HepG2 (cell line): Measurements from ENCODE around the gene PHACTR3. TPM values are rescaled to one million over a fixed set of nuclear protein-coding genes. Genes with fewer than 3 reads are reported as not detected.

Source experiments
- ATAC-seq: fragments of 200-7000 bp; cut with Tn5 transposase; 3 replicates; pipeline ENCODE4 v1.9.1; 2020; ENCODE audit warnings: mild to moderate bottlenecking, moderate library complexity
- BruUV-seq: library from RNA; stranded (reverse); fragments of 400-500 nt; replicated peaks from 2 replicates; lab custom pipeline; 2021; lab: Mats Ljungman, UMichigan
- CTCF ChIA-PET: fragments of 300-600 bp; formaldehyde crosslinking; extraction: SDS; loops from one replicate; lab custom pipeline; 2021; ENCODE audit warnings: low total read pairs, inconsistent platforms, low intra/inter-chr PET ratio; lab: Yijun Ruan, JAX
- POLR2A ChIA-PET: fragments of 350-600 bp; sonication (Branson Sonifier 250); formaldehyde crosslinking; loops from one replicate; lab custom pipeline; 2020; ENCODE audit warnings: antibody characterized with exemption, inconsistent platforms; lab: Yijun Ruan, JAX
- DNase-seq: peaks from one replicate; pipeline ENCODE4 v3.0.0-alpha.2; 2015; ENCODE audit warnings: low spot score
- FAIRE-seq: peaks from 3 replicates; lab custom pipeline; 2011; peaks lifted over from hg19 to GRCh38; lab: Jason Lieb, UNC
- H2AFZ ChIP-seq: one replicate; pipeline ENCODE4 v1.6.1; 2011; ENCODE audit warnings: low read length, inconsistent platforms
- H3K27ac ChIP-seq: fragments of 300-600 bp; 3 replicates; pipeline ENCODE4 v1.8.0; 2011; ENCODE audit warnings: mixed run types, mild to moderate bottlenecking, mixed read lengths, low read length, inconsistent platforms; ENCODE audit not compliant: insufficient read depth; ENCODE audit errors: extremely low read length
- H3K27me3 ChIP-seq, 2 experiments: fragments of 200-600 bp in 1 of 2; 2 replicates in 1 of 2; 3 replicates in 1 of 2; pipeline versions ENCODE4 v1.6.0 to v1.8.0; 2011; ENCODE audit warnings: low read length in 2 of 2, mild to moderate bottlenecking in 2 of 2, moderate library complexity in 2 of 2, inconsistent platforms in 1 of 2; ENCODE audit not compliant: insufficient read depth in 2 of 2, control insufficient read depth in 1 of 2
- H3K36me3 ChIP-seq, 2 experiments: fragments of 200-600 bp in 1 of 2; replicated peaks in 1 of 2; 2 replicates in 1 of 2; 3 replicates in 1 of 2; pipeline versions ENCODE4 v1.5.1 to v1.8.0; 2011; ENCODE audit warnings: low read length in 2 of 2, inconsistent platforms in 1 of 2; ENCODE audit not compliant: insufficient read depth in 2 of 2, control insufficient read depth in 1 of 2
- H3K4me1 ChIP-seq: 2 replicates; pipeline ENCODE4 v1.5.1; 2012; ENCODE audit warnings: low read length, inconsistent platforms; ENCODE audit not compliant: insufficient read depth
- H3K4me2 ChIP-seq: 2 replicates; pipeline ENCODE4 v1.6.0; 2011; ENCODE audit warnings: low read depth, low read length, inconsistent platforms
- H3K4me3 ChIP-seq, 3 experiments: fragments of 200-600 bp in 1 of 3; sonication (generic), shearing (Covaris generic) in 1 of 3; replicated peaks in 1 of 3; 2 replicates each; pipeline ENCODE4 v1.5.1; 2011 to 2016; ENCODE audit warnings: low read length in 3 of 3, inconsistent platforms in 2 of 3, low read depth in 2 of 3, mild to moderate bottlenecking in 2 of 3, control low read depth in 1 of 3, mixed read lengths in 1 of 3; ENCODE audit not compliant: insufficient read depth in 1 of 3
- H3K79me2 ChIP-seq: one replicate; pipeline ENCODE4 v1.6.1; 2011; ENCODE audit warnings: low read length, inconsistent platforms; ENCODE audit not compliant: insufficient read depth
- H3K9ac ChIP-seq: 2 replicates; pipeline ENCODE4 v1.6.0; 2011; ENCODE audit warnings: mild to moderate bottlenecking, low read depth, low read length, inconsistent platforms; ENCODE audit not compliant: insufficient read depth
- H3K9me3 ChIP-seq: 2 replicates; pipeline ENCODE4 v1.5.1; 2012; ENCODE audit warnings: mild to moderate bottlenecking, low read length
- H4K20me1 ChIP-seq: 2 replicates; pipeline ENCODE4 v1.6.0; 2011; ENCODE audit warnings: inconsistent platforms, mild to moderate bottlenecking, low read length, moderate library complexity; ENCODE audit not compliant: insufficient read depth
- CENPX ChIP-seq: sonication (generic); formaldehyde crosslinking; IDR thresholded peaks from 2 replicates; pipeline ENCODE4 v1.9.0; 2021; ENCODE audit warnings: mild to moderate bottlenecking, missing genetic modification reagents, moderate library complexity
- FOXC1 ChIP-seq: sonication (generic); formaldehyde crosslinking; IDR thresholded peaks from 2 replicates; pipeline ENCODE4 v1.8.0; 2022; ENCODE audit warnings: mild to moderate bottlenecking, missing genetic modification reagents, borderline replicate concordance
- GRHL1 ChIP-seq: sonication (generic); formaldehyde crosslinking; conservative IDR thresholded peaks from 2 replicates; pipeline ENCODE4 v1.8.0; 2022; ENCODE audit warnings: missing genetic modification reagents
- HMG20B ChIP-seq: conservative IDR thresholded peaks from 2 replicates; pipeline ENCODE4 v1.6.1; 2016; ENCODE audit warnings: missing genetic modification reagents, missing compliant biosample characterization
- KAT2B ChIP-seq: fragments of 150-350 bp; IDR thresholded peaks from 2 replicates; pipeline ENCODE4 v1.6.1; 2014; ENCODE audit warnings: low read depth, low read length, borderline replicate concordance
- MYNN ChIP-seq: sonication (generic); formaldehyde crosslinking; IDR thresholded peaks from 2 replicates; pipeline ENCODE4 v1.4.0; 2020; ENCODE audit warnings: mild to moderate bottlenecking, low read depth, missing genetic modification reagents
- NRL ChIP-seq: sonication (generic); formaldehyde crosslinking; IDR thresholded peaks from 2 replicates; pipeline ENCODE4 v1.5.0; 2020; ENCODE audit warnings: missing genetic modification reagents, mild to moderate bottlenecking, moderate library complexity, borderline replicate concordance
- ZBTB21 ChIP-seq: sonication (generic); formaldehyde crosslinking; IDR thresholded peaks from 2 replicates; pipeline ENCODE4 v1.4.0; 2020; ENCODE audit warnings: missing genetic modification reagents
- ZNF124 ChIP-seq: sonication (generic); formaldehyde crosslinking; IDR thresholded peaks from 2 replicates; pipeline ENCODE4 v1.4.0; 2020; ENCODE audit warnings: missing genetic modification reagents
- ZNF460 ChIP-seq: sonication (generic); formaldehyde crosslinking; IDR thresholded peaks from 2 replicates; pipeline ENCODE4 v1.5.1; 2020; ENCODE audit warnings: missing genetic modification reagents, mild to moderate bottlenecking, borderline replicate concordance
- ZXDC ChIP-seq: sonication (generic); formaldehyde crosslinking; IDR thresholded peaks from 2 replicates; pipeline ENCODE4 v1.5.0; 2020; ENCODE audit warnings: mild to moderate bottlenecking, missing genetic modification reagents
- WGBS: methylation state at CpG from one replicate; pipeline ENCODE4 v1.1.6; 2017; ENCODE audit warnings: low lambda C conversion rate; 5-methylcytosine and 5-hydroxymethylcytosine counted together
- in situ Hi-C: cut with HindIII; loops from 2 replicates; pipeline ENCODE4 v1.10.0; 2017; ENCODE audit warnings: low pct_unique_long_range_greater_than_20kb; ENCODE audit not compliant: extremely low pct_ligation_motif_present
- intact Hi-C: fragments of 100-400 bp; cut with micrococcal nuclease; formaldehyde crosslinking; loops from one replicate; pipeline ENCODE4 v1.10.0; 2022; ENCODE audit not compliant: unreplicated experiment
- polyA plus RNA-seq, 8 experiments: library from polyadenylated mRNA; depleted of rRNA in 3 of 8; stranded (reverse) in 7 of 8; unstranded in 1 of 8; fragments of >200 nt; fragmentation: Illumina TruSeq in 4 of 8; extraction: Trizol in 4 of 8; gene quantifications; 2 replicates each; pipeline versions ENCODE4 v1.2.1 to v1.2.3, GENCODE V29; 2011 to 2016; ENCODE audit warnings: low read depth in 4 of 8, missing spikeins in 1 of 8, mixed read lengths in 1 of 8; ENCODE audit not compliant: insufficient read depth in 1 of 8
- total RNA-seq, 5 experiments: library from RNA; depleted of rRNA; stranded (reverse); fragments of >200 nt; fragmentation: Illumina TruSeq; extraction: Trizol; gene quantifications; 2 replicates each; pipeline ENCODE4 v1.2.3, GENCODE V29; 2016; ENCODE audit warnings: low read depth in 1 of 5

Gene PHACTR3
- total and polyA plus RNA-seq, 2 of the 13 experiments (the other 11 are each of a cell fraction or from before 2014, with no cell fraction given) = not detected

GRCh38 chr20:59602546-59603080, 1.7 kb upstream of the PHACTR3 start:
- no peak for DNase-seq
- no peak for ATAC-seq
- Histone ChIP-seq H3K27ac (no peak overlapping the region), H3K36me3 (no peaks in the 10 kb centered on the region), H2AFZ (no peak overlapping the region), H3K79me2 (no peaks in the 10 kb centered on the region), H3K9ac (no peak overlapping the region), H3K27me3 (peaks cover 0 to 47% of the 10 kb centered on the region in 2 experiments; a peak in 4 of 5 replicates), H4K20me1 (peaks cover 2% of the 10 kb centered on the region; the same call in 1 of the 2 replicates), H3K9me3 (no peaks in the 10 kb centered on the region), H3K4me3 (no peak overlapping the region), H3K4me2 (no peak overlapping the region), H3K4me1 (peaks cover 5% of the 10 kb centered on the region)
- FAIRE-seq = no peak
- WGBS = 0% methylated on average over 3 of the region's 3 CpGs
- intact Hi-C loops (no loop called here), in situ Hi-C loops (no loop called here)
- TF ChIP-seq MYNN (CRISPR knock-in tag) (no peak), GRHL1 (CRISPR knock-in tag) (no peak), ZNF460 (CRISPR knock-in tag) (no peak), FOXC1 (CRISPR knock-in tag) (no peak), HMG20B (no peak), ZNF124 (no peak)
- CTCF ChIA-PET = no interaction called here
- POLR2A ChIA-PET = no interaction called here
- BruUV-seq = no TSS peak

- no TSS peak for BruUV-seq
- in situ Hi-C loops = no loop called here
- ChIA-PET CTCF (no interaction called here), POLR2A (no interaction called here)
- Histone ChIP-seq H3K27me3 (peaks cover 0 to 53% of the 10 kb centered on the region in 2 experiments; a peak in 4 of 5 replicates), H3K9me3 (no peaks in the 10 kb centered on the region), H3K9ac (no peak overlapping the region), H3K4me1 (peaks cover 5% of the 10 kb centered on the region), H3K4me2 (no peak overlapping the region), H3K27ac (no peak overlapping the region)
- WGBS = 26% methylated on average over 9 of the region's 9 CpGs
- no peak for FAIRE-seq
- no peak for TF ChIP-seq NRL (CRISPR knock-in tag)
- 0 out of 2 replicates have a peak, but pooled peaks have one; percentile 13 for TF ChIP-seq KAT2B
- TF ChIP-seq CENPX (CRISPR knock-in tag) = no peak
- TF ChIP-seq ZBTB21 (CRISPR knock-in tag) = no peak
- TF ChIP-seq ZXDC (CRISPR knock-in tag) = no peak
- TF ChIP-seq, all 625 proteins: peak for 1
- Histone ChIP-seq H3K79me2 (no peaks in the 10 kb centered on the region), H3K4me3 (no peak overlapping the region), H3K36me3 (no peaks in the 10 kb centered on the region), H4K20me1 (peaks cover 2% of the 10 kb centered on the region; the same call in 1 of the 2 replicates), H2AFZ (no peak overlapping the region)
- intact Hi-C loops = no loop called here
- ATAC-seq (no peak), DNase-seq (no peak)
Measured at GRCh38 chr20:59603176-59603575, 1.2 kb upstream of the PHACTR3 start.
